ENCODE results near the gene ARHGAP28. TPM values are rescaled to one million over a fixed set of nuclear protein-coding genes. Genes with fewer than 3 reads are reported as not detected.
"Not testable (repeated sequence)": the region's sequence is repeated elsewhere in the genome, so short reads cannot be mapped to it uniquely, and the experiment has no call there.

The ARHGAP28 gene
- polyA plus RNA-seq, 1 of the 3 experiments (the other 2 are of a cell fraction): 0.99 TPM

DNA sequence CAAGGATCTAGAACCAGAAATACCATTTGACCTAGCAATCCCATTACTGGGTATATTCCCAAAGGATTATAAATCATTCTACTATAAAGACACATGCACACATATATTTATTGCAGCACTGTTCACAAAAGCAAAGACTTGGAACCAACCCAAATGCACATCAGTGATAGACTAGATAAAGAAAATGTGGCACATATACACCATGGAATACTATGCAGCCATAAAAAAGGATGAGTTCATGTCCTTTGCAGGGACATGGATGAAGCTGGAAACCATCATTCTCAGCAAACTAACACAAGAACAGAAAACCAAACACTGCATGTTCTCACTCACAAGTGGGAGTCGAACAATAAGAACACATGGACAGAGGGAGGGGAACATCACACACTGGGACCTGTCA lies 70.8 kb downstream of the ARHGAP28 start:
- POLR2A ChIA-PET; DNase-seq; H3K9me2 ChIP-seq; H3K27ac ChIP-seq (ENCODE audit: low read depth in 2 of 2, low read length in 1 of 2); H3K4me2 ChIP-seq; H3K79me2 ChIP-seq (ENCODE audit: insufficient read depth); H3K27me3 ChIP-seq (ENCODE audit: insufficient read depth); H3K9ac ChIP-seq; H3F3A ChIP-seq (replicated peaks; ENCODE audit: insufficient read depth); H3K36me3 ChIP-seq (replicated peaks in 1 of 2; ENCODE audit: control insufficient read depth in 1 of 2, insufficient read depth in 2 of 2, low read length in 1 of 2); H4K20me1 ChIP-seq (ENCODE audit: insufficient read depth); H2AFZ ChIP-seq (ENCODE audit: low read depth); H3K4me3 ChIP-seq (ENCODE audit: low read depth in 2 of 2, low read length in 1 of 2); CTCF ChIA-PET; H3K9me3 ChIP-seq; H3K4me1 ChIP-seq (ENCODE audit: control insufficient read depth in 1 of 2, insufficient read depth in 2 of 2, low read depth in 1 of 2, low read length in 1 of 2): not testable (repeated sequence)
- 88% methylated on average over 1 of the region's 1 CpG for WGBS (ENCODE audit: low lambda C conversion rate)

DNA sequence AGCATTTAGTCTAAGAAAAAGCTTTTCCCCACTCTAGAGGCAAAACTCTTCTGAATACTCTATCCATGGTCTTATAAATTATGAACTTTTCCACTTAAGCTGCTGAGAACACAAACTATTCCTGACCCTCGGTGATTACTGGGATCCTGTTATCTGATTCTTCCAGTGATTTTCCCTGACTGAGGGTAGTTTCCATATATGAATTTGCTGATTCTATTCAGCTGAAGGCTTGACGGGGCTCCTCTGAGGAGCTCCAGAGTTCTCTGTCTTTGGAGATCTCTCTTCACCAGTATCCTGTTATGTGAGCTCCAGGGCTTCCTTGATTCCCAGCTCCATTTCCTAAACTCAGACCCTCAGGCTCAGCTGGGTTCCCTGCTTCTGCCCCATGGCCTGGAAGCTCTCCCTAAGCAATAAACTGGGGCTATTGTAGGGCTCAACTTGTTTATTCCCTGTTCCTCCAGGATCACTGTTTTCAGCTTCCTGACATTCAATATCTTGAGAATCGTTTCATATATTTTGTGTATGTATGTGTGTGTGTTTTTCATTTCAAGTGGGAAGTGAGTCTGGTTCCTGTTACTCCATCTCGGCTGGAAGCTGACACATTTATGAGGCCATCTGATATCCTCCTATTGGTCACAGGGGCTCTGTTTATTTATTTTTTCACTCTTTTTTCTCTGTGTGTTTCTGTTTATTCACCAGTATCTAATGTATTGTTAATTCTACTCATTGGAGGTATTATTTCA lies 78.2 kb downstream of the ARHGAP28 start:
- Histone ChIP-seq H3K36me3 (replicated peaks in 1 of 2; ENCODE audit: control insufficient read depth in 1 of 2, insufficient read depth in 2 of 2, low read length in 1 of 2) (no peaks in the 10 kb centered on the region), H3K27ac (ENCODE audit: low read depth in 2 of 2, low read length in 1 of 2) (peak overlapping the region in 1 of 2 experiments; percentile 22; a peak in 2 of 4 replicates), H3K27me3 (ENCODE audit: insufficient read depth) (no peaks in the 10 kb centered on the region), H2AFZ (ENCODE audit: low read depth) (no peak overlapping the region), H3K4me3 (ENCODE audit: low read depth in 2 of 2, low read length in 1 of 2) (no peak overlapping the region), H3F3A (replicated peaks; ENCODE audit: insufficient read depth) (no peaks in the 10 kb centered on the region), H3K9me2 (no peaks in the 10 kb centered on the region), H3K79me2 (ENCODE audit: insufficient read depth) (no peaks in the 10 kb centered on the region), H3K9ac (no peak overlapping the region), H3K4me1 (ENCODE audit: control insufficient read depth in 1 of 2, insufficient read depth in 2 of 2, low read depth in 1 of 2, low read length in 1 of 2) (peaks cover 0 to 3% of the 10 kb centered on the region in 2 experiments; a peak in 2 of 4 replicates), H4K20me1 (ENCODE audit: insufficient read depth) (no peaks in the 10 kb centered on the region), H3K4me2 (no peak overlapping the region), H3K9me3 (no peaks in the 10 kb centered on the region)
- ChIA-PET POLR2A (no interaction called here), CTCF (interaction anchor here (0.5 to 1.7 kb wide), 5 partner anchors 9 to 977 kb away, joined by 3 read pairs; no protein-coding TSS in a partner anchor)
- peak; percentile 19 for DNase-seq
- 43% methylated on average over 4 of the region's 4 CpGs for WGBS (ENCODE audit: low lambda C conversion rate)
- TF ChIP-seq, protein P1, sequence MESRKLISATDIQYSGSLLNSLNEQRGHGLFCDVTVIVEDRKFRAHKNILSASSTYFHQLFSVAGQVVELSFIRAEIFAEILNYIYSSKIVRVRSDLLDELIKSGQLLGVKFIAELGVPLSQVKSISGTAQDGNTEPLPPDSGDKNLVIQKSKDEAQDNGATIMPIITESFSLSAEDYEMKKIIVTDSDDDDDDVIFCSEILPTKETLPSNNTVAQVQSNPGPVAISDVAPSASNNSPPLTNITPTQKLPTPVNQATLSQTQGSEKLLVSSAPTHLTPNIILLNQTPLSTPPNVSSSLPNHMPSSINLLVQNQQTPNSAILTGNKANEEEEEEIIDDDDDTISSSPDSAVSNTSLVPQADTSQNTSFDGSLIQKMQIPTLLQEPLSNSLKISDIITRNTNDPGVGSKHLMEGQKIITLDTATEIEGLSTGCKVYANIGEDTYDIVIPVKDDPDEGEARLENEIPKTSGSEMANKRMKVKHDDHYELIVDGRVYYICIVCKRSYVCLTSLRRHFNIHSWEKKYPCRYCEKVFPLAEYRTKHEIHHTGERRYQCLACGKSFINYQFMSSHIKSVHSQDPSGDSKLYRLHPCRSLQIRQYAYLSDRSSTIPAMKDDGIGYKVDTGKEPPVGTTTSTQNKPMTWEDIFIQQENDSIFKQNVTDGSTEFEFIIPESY (IDR thresholded peaks at IDR 0.05; ENCODE audit: borderline replicate concordance, low read depth): no peak
- TF ChIP-seq, protein P2, sequence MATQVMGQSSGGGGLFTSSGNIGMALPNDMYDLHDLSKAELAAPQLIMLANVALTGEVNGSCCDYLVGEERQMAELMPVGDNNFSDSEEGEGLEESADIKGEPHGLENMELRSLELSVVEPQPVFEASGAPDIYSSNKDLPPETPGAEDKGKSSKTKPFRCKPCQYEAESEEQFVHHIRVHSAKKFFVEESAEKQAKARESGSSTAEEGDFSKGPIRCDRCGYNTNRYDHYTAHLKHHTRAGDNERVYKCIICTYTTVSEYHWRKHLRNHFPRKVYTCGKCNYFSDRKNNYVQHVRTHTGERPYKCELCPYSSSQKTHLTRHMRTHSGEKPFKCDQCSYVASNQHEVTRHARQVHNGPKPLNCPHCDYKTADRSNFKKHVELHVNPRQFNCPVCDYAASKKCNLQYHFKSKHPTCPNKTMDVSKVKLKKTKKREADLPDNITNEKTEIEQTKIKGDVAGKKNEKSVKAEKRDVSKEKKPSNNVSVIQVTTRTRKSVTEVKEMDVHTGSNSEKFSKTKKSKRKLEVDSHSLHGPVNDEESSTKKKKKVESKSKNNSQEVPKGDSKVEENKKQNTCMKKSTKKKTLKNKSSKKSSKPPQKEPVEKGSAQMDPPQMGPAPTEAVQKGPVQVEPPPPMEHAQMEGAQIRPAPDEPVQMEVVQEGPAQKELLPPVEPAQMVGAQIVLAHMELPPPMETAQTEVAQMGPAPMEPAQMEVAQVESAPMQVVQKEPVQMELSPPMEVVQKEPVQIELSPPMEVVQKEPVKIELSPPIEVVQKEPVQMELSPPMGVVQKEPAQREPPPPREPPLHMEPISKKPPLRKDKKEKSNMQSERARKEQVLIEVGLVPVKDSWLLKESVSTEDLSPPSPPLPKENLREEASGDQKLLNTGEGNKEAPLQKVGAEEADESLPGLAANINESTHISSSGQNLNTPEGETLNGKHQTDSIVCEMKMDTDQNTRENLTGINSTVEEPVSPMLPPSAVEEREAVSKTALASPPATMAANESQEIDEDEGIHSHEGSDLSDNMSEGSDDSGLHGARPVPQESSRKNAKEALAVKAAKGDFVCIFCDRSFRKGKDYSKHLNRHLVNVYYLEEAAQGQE (IDR thresholded peaks at IDR 0.05; ENCODE audit: low read depth, low read length): no peak
- TF ChIP-seq RXRA (IDR thresholded peaks at IDR 0.05; ENCODE audit: borderline replicate concordance, low read depth) (no peak), GATA2 (CRISPR knock-in tag; IDR thresholded peaks at IDR 0.05) (no peak), SIN3A (IDR thresholded peaks at IDR 0.05; ENCODE audit: borderline replicate concordance, low read depth, low read length) (no peak), JUND (IDR thresholded peaks at IDR 0.05) (no peak), YY1 (IDR thresholded peaks at IDR 0.05; ENCODE audit: low read depth) (no peak), EP300 (IDR thresholded peaks at IDR 0.05; ENCODE audit: borderline replicate concordance in 1 of 2, low read depth in 1 of 2, low read length in 1 of 2) (no peak), NRF1 (IDR thresholded peaks at IDR 0.05; ENCODE audit: low read depth, low read length) (no peak), FOXJ3 (CRISPR knock-in tag; IDR thresholded peaks at IDR 0.05) (no peak), ELF1 (IDR thresholded peaks at IDR 0.05) (no peak)
- TF ChIP-seq, protein P3, sequence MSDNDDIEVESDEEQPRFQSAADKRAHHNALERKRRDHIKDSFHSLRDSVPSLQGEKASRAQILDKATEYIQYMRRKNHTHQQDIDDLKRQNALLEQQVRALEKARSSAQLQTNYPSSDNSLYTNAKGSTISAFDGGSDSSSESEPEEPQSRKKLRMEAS (IDR thresholded peaks at IDR 0.05; ENCODE audit: low read depth): no peak
- TF ChIP-seq, protein P4, sequence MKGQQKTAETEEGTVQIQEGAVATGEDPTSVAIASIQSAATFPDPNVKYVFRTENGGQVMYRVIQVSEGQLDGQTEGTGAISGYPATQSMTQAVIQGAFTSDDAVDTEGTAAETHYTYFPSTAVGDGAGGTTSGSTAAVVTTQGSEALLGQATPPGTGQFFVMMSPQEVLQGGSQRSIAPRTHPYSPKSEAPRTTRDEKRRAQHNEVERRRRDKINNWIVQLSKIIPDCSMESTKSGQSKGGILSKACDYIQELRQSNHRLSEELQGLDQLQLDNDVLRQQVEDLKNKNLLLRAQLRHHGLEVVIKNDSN (IDR thresholded peaks at IDR 0.05; ENCODE audit: borderline replicate concordance, low read depth): no peak
- TF ChIP-seq, protein P5, sequence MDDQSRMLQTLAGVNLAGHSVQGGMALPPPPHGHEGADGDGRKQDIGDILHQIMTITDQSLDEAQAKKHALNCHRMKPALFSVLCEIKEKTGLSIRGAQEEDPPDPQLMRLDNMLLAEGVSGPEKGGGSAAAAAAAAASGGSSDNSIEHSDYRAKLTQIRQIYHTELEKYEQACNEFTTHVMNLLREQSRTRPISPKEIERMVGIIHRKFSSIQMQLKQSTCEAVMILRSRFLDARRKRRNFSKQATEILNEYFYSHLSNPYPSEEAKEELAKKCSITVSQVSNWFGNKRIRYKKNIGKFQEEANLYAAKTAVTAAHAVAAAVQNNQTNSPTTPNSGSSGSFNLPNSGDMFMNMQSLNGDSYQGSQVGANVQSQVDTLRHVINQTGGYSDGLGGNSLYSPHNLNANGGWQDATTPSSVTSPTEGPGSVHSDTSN (IDR thresholded peaks at IDR 0.05): no peak
- TF ChIP-seq, protein P6, sequence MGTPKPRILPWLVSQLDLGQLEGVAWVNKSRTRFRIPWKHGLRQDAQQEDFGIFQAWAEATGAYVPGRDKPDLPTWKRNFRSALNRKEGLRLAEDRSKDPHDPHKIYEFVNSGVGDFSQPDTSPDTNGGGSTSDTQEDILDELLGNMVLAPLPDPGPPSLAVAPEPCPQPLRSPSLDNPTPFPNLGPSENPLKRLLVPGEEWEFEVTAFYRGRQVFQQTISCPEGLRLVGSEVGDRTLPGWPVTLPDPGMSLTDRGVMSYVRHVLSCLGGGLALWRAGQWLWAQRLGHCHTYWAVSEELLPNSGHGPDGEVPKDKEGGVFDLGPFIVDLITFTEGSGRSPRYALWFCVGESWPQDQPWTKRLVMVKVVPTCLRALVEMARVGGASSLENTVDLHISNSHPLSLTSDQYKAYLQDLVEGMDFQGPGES (IDR thresholded peaks at IDR 0.05; ENCODE audit: low read depth, low read length): no peak
